Measurements from ENCODE around the gene GRIN2A. TPM values are rescaled to one million over a fixed set of nuclear protein-coding genes. Genes with fewer than 3 reads are reported as not detected.

Gene GRIN2A
- total RNA-seq, 4 donors from 2014 or later = 0.13 to 1.2 (median 0.30) TPM

- DNase-seq (ENCODE audit: low spot score) = no peak
- TF ChIP-seq CTCF (IDR thresholded peaks at IDR 0.05) = no peak
- no peak for ATAC-seq (ENCODE audit: low FRiP score)
Observed at GRCh38 chr16:9755081-9755480, 427.1 kb downstream of the GRIN2A start.

GRCh38 chr16:9741776-9742175 lies 440.5 kb downstream of the GRIN2A start:
- no peak for ATAC-seq (ENCODE audit: low FRiP score)
- no peak for DNase-seq (ENCODE audit: low spot score)
- TF ChIP-seq CTCF (IDR thresholded peaks at IDR 0.05) = no peak

- no peak for TF ChIP-seq CTCF (IDR thresholded peaks at IDR 0.05)
- DNase-seq (ENCODE audit: low spot score) (no peak), ATAC-seq (ENCODE audit: low FRiP score) (no peak)
Observed at GRCh38 chr16:9739301-9739700, 442.9 kb downstream of the GRIN2A start.

- no peak for TF ChIP-seq CTCF (IDR thresholded peaks at IDR 0.05)
- ATAC-seq (ENCODE audit: low FRiP score) (no peak), DNase-seq (ENCODE audit: low spot score) (no peak)
Observed at GRCh38 chr16:9738690-9739089, 443.5 kb downstream of the GRIN2A start.

GRCh38 chr16:9736547-9736946 lies 445.7 kb downstream of the GRIN2A start:
- ATAC-seq (ENCODE audit: low FRiP score) = no peak
- DNase-seq (ENCODE audit: low spot score) = no peak
- TF ChIP-seq CTCF (IDR thresholded peaks at IDR 0.05) = no peak

GRCh38 chr16:9723136-9723535 lies 459.1 kb downstream of the GRIN2A start:
- no peak for TF ChIP-seq CTCF (IDR thresholded peaks at IDR 0.05)
- ATAC-seq (ENCODE audit: low FRiP score) (no peak), DNase-seq (ENCODE audit: low spot score) (no peak)

- DNase-seq (ENCODE audit: low spot score) = no peak
- no peak for TF ChIP-seq CTCF (IDR thresholded peaks at IDR 0.05)
- ATAC-seq (ENCODE audit: low FRiP score) = no peak
Observed at GRCh38 chr16:9713907-9714306, 468.3 kb downstream of the GRIN2A start.

All from omental fat pad (tissue), 4 donors.